HG03442 (cell line): ENCODE measurements around the gene PTOV1.

Experiments used
- ATAC-seq: cut with Tn5 transposase; IDR thresholded peaks from one replicate; pipeline ENCODE4 v1.9.1; 2021; ENCODE audit warnings: mild to moderate bottlenecking, moderate library complexity; ENCODE audit not compliant: unreplicated experiment

The PTOV1 gene

DNA sequence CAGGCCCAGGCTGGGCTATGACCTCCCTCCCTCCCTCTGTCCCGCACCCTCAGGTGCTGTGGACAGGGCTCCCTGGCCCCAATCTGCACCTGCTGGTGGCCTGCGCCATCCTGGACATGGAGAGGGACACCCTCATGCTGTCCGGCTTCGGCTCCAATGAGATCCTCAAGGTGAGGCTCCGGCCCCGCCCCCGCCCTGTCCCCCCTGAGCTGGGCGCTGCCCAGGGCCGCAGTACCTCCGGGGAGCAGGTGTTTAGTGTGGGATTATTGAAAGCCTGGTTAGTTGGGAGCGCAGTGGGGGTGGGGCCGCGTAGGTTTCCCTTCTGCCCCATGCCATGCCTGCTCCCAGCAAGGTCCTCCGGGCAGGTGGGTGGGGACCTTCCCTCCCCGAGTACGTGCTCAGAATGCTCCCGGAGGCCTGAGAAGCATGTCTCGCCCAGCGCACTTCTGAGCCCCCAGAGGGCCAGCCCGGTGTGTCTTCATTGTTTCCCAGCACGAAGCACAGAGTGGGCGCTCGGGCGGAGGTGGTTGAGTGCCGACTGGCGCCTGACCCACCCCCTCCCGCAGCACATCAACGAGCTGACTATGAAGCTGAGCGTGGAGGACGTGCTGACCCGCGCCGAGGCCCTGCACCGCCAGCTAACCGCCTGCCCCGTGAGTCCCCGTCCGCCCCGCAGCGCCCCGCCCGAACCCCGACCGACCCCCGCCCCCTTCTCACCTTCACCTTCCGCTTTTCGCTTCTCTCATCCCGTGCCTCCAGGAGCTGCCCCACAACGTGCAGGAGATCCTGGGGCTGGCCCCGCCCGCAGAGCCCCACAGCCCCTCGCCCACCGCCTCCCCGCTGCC lies 36.9 kb downstream of the PTOV1 start:
- no peak for ATAC-seq

DNA sequence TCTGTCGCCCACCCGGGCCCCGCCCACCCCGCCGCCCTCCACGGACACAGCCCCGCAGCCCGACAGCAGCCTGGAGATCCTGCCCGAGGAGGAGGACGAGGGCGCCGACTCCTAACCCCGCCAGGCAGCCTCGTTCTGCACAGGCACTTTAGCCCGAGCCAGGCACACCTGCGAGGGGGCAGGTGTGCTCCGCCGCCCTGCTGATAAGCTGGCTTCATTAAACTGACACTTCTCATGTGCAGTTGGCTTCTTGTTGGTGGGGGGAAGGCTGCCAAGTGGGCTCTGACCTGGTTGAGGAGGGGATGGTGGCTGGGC lies 37.5 kb downstream of the PTOV1 start:
- ATAC-seq = no peak

DNA sequence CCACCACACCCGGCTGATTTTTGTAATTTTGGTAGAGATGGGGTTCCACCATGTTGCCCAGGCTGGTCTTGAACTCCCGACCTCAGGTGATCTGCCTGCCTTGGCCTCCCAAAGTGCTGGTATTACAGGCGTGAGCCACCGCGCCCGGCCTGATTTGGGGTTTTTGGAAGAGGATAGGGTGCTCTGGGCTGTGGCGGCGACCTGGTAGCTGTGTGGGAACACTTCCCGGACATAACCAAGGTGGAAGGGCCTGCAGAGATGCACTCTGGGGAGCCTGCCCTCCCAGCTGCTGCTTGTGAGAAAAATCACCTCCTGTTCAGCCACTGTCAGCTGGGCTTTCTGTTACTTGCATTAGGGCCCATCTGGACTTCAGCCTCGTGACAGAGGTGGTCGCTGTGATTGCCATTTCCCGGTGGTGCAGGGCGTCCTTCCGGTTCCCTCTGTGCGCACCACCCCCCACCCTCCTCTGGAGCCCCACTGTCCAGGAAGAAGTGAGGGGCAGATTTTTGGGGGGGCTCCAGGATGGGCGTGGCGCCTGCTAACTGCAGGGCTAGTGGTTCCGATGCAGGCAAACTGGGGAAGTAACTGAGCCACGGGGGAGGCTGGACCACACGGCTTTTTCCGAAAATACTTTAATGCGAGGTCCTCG lies 38.2 kb downstream of the PTOV1 start:
- no peak for ATAC-seq

DNA sequence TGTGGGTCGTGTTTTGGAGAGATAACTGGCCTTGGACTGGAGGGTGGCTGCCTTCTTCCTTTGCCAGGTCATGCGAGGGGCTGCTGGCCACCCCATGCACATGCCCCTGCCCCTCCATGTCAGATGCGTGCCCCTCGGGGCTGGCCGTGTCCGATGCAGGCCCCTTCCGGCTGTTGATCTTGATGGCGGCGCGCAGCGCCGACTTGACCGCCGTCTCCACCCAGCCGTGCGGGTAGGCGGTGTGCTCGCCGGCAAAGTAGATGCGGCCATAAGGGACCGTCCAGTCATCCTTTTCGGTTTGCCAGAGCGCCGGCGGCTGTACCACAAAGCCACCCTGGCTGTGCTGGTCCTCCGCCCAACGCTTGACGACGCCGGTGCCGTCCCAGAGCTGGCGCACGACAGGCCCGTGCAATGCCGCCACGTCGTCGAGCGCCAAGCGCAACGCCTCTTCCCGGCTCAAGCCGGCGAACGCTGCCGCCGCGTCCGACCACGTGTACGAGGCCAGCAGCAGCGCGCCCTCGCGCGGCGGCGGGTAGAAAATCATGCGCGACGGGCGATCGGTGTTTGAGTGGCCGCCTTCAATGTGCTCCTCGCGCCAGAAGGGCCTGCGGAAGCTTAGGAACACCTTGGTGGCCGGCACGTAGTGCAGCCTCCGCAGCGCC lies 38.9 kb downstream of the PTOV1 start:
- no peak for ATAC-seq

DNA sequence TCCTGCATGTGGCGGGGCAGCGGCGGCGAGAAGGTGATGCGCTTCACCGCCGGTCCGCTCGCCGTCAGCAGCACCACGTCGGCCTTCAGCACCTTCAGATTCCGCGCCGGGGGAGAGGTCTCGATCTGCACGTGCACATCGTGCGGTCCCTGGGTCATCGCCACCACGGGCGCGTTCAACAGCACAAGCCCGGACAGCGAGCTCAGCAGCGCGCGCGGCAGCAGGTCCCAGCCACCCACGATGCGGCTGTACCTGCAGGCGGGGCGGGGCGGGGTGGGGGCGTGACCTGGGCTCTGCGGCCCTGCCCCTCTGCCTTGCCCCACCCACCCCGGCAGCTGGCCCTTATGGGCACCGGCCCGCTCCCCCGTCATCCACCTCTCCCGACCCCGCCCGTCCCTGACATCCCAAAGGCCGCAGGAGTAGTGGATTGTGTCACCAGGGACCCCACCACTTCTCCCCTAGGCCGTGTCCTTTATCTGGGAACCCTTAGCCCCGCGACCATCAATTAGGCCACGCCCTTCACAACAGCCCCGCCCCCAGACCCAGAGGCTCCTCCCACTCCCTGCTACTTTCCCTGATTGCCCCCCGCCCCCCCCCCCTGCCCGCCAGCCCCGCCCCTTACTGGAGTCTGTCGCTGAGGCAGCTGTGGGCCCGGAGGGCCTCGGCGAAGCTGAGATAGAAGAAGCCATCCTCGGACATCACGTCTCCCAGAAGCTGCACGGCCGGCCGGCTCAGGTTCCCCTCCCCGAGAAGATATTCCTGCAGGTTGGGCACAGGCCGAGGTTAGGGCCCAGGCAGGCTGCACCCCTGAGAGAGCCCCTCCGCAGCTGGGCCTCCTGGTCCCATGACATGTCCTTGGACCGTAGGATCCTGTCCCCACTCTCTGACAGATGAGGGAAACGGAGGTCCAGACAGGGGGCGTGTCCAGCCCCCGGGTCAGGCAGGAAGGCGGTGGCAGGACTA lies 39.7 kb downstream of the PTOV1 start:
- ATAC-seq = no peak

DNA sequence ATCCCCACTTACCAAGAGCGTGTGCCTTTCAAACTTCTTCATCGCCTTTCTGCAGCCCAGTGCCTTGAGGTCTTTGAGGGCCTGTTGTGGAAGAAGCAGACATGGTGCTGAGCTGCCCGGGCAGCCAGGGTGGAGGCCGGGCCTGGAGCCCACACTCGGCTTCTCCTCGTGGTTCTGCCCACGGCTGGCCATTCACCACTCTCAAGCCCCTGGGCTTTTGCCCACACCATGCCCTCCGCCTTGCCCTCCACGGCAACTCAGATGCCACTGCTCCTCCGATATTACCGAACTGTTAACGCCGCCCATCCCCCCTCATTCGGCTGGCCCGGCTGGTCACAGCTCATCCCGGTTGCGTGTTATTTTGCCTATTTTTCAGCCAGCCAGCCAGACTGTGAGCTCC lies 40.4 kb downstream of the PTOV1 start:
- no peak for ATAC-seq

DNA sequence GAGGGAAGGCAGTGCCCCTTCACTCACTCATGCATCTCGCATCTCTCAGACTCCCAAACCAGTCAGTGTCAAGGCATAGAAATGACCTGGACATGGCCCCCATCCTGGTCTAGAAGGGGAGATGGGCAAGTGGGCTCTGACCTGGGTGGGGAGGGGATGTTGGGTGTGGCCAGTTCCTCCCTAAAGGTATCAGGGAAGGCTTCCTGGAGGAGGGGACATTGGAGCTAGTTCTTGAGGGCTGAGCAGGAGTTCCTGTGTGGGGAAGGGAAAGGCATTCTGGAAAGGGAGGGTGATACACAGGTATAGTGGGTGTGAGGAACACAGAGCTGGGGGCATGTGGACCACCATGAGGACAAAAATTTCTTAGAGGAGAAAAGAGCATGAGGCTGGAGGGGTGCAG lies 41.8 kb downstream of the PTOV1 start:
- no peak for ATAC-seq

DNA sequence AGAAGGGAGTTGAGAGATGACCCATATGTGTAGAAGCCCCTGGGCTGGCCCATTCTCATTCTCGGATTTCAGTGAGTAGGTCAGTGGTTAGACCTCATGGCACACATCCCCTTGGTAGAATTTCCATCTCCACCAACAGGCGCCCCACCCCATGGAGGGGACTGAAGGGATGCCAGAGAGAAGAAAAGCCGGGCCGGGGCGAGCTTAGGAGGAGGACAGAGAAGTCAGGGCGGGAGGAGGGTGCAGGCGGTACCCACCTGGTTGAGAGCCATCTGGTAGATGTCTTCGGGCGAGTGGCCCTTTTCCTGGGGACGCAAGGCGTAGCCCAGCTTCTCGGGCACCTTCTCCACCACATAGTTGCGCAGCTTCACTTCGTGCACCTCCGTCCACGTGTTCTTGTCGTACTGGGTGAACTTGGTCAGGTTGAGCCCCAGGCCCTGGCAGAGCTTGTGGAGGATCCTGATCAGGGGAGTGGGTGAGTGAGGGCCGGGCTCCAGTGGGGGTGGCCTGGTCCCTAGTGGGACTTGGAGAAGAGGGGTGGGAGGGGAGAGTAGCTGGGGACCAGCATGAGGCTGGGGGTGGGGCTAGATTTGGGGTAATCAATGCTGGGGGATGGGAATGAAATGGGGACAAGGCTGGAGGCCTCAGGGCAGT lies 43.2 kb downstream of the PTOV1 start:
- ATAC-seq = no peak

GRCh38 chr19:49894879-49895565 lies 44.1 kb downstream of the PTOV1 start:
- ATAC-seq = no peak

DNA sequence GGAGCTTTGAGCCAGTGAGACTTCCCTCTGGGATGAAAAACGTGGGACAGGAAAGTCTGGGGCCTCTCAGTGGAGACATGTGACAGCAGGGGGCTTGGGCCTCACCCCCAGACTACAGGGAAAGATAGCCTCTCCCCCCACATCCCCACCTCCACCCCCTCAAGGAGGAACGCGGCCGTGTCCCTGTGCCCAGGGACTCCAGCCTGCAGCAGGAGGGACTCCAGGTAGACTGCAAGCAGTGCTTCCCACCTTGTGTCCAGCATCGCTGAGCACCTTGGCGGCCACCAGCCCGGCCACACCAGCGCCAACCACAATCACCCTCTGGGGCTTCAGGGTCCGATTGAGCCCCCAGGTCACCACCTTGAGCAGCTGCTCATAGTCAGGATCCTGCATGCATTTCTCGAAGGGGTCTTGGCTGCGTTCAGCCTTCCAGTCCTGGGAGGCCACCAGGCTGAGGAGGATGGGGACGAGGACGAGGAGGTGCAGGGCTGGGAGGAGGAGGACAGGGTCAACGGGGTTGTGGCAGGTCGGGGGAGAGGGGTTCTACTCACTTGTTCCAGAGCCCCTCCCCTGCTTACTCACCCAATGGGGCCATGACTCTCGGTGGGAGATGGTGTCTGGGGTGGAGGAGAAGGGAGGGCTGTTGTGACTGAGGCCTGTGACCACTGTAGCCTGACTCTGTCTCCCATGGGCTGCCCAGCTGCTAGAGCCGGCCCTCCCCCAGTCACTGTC lies 44.8 kb downstream of the PTOV1 start:
- ATAC-seq = no peak

DNA sequence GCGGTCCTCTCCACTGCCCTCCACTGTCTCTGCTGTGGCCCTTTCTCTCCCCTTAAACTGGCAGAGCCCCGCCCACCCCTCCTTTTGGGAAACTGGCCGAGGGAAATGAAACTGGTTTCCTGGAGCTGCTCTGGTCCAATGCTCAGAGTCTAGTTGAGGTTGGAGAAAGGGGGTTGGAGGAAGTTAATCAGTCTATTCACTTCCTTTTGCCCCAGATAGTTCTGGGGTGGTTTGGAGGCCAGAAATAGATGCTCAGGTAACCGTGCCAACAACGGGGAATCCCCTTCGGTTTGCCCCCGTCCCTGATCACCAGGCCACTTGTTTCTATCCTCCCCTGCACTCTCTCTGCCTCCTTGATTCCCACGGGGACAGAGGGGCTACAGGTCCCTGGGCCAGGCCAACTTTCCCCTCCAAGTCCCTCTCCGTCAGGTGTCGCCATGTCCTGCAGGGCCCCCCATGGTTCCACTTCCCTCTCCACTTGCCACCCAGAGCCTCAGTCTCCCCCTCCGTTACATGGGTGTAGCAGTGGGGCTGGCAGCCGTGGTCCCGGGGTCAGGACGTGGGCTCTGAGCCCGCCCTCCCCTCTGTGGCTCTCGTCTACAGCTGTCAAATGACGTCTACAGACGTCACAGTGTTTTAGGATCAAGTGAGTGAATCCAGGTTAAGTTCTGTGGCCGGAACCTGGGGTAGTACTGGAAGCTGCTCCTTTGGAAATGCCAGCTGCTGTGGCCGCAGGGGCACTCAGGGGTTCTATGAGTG lies 46.1 kb downstream of the PTOV1 start, which contains the start of gene IL4I1:
TSS of gene IL4I1 (minus strand) at position 25 of the 759 bp plus-strand sequence. CDS start 727 bp downstream, outside the sequence.
- peak; percentile 42 for ATAC-seq

DNA sequence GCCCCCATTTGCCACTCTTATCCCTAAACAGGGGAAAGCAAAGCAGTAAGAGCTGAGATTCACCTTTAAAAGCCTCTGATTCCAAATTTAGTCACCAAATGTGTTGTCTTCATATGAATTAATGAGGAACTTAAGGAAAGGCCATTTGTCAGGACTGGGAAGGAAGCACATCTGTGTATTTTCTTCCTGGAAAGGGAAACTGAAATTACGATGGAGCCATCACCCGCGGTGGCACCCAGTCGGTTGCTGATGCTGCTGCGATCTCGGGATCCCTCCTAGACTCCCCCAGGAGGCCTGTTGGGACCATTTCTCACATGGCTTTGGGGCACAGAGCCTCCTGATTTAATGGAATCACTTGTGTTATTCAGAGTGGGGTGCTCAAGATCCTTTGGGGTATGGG lies 53.2 kb downstream of the PTOV1 start:
- ATAC-seq = no peak

GRCh38 chr19:49906879-49907564 lies 56.1 kb downstream of the PTOV1 start:
- no peak for ATAC-seq

DNA sequence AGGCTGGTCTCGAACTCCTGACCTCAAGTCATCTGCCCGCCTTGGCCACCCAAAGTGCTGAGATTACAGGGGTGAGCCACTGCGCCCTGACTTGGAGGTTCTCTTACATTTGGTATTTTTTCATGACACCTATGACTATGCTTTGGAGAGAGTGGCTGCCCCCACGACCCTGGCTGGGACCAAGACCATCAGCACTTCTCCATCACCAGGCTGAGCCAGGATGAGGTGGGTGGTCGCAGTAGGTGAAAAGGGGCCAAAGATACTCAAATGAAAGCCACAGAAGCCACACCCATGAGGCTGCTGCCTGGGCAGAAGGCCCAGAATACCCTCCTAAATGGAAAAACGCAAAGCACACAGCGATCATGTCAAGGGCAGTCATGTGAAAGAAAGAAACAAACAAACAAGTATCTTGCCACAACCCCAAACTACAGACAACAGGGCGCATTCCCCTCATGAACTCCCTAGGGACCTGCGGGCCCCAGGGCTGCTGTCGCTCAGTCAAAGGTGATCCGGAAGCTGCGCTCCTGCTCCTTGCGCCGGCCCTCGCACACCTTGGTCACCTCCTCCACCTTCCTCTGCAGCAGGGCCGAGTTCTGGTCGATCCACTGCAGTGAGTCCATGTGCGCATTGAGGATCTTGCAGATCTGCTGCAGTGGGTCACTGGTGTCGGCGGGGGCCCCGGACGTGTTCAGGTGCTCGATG lies 56.9 kb downstream of the PTOV1 start:
- no peak for ATAC-seq

DNA sequence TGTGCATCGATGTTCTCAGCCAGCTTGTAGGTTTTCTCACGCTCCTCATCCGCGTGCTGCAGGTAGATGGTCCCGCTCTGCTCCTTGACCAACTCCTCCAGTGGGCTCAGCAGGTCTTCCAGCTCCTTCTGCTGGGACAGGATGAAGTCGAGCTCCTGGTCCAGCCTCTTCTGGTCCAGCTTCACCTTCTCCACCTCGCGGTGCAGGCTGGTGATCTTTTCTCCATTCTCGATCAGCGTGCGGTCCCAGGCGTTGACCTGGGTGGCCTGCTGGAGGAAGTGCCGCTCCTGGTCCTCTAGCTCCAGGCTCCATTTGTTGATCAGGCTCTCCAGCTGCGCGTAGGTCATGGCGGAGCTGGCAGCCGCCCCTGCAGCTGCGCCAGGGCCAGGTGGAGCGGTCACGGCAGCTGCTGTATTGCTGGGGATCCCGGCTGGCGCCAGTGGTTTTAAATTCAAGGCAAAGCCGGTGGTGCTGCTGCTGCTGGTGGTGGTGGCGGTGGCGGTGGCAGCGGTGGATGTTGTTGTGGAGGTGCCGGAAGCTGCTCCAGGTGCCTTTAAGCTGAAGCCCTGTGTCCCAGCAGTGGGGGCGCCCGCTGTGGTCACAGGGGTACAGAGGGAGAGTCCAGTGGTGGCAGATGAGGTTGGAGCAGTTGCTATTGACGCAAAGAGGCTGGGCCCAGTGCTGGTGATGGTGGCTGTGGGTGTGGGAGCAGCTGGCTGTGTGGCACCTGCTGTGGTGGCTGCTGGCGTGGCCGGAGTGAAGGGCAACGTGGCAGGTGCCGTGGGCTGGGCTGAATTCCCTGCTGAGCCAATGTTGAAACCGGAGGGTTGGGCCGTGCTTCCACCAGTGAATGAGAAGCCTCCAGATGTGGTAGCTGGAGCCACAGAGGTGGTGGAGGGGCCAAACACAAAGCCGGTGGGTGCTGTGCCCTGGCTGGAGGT lies 57.8 kb downstream of the PTOV1 start:
- no peak for ATAC-seq

- no peak for ATAC-seq
Observed at GRCh38 chr19:49910179-49910578, 59.2 kb downstream of the PTOV1 start.
